Aorta (tissue), 5 donors: Measurements from ENCODE around the gene KATNA1. TPM values are rescaled to one million over a fixed set of nuclear protein-coding genes. Genes with fewer than 3 reads are reported as not detected.

ENCODE experiments used
- ATAC-seq: fragments of 200-7000 bp; cut with Tn5 transposase; one replicate; pipeline ENCODE4 v1.9.1; 2022; ENCODE audit warnings: moderate library complexity; ENCODE audit not compliant: low FRiP score
- DNase-seq, 2 donors: peaks; one replicate each; pipeline ENCODE4 v3.0.0-alpha.2; 2020
- H3K27ac ChIP-seq, 2 donors: one replicate each; pipeline ENCODE4 v1.5.1; 2013; ENCODE audit warnings: low read length in 2 of 2, mild to moderate bottlenecking in 2 of 2, moderate library complexity in 2 of 2, control low read depth in 1 of 2, inconsistent platforms in 1 of 2, low read depth in 1 of 2
- H3K27me3 ChIP-seq, 2 donors: one replicate each; pipeline ENCODE4 v1.6.1; 2013; ENCODE audit warnings: control low read depth in 1 of 2, low read length in 1 of 2, mild to moderate bottlenecking in 1 of 2, moderate library complexity in 1 of 2; ENCODE audit not compliant: insufficient read depth in 2 of 2, control insufficient read depth in 1 of 2
- H3K36me3 ChIP-seq, 2 donors: one replicate each; pipeline ENCODE4 v1.6.1; 2013; ENCODE audit warnings: control low read depth in 1 of 2, low read length in 1 of 2, mild to moderate bottlenecking in 1 of 2; ENCODE audit not compliant: insufficient read depth in 2 of 2, control insufficient read depth in 1 of 2
- H3K4me1 ChIP-seq, 2 donors: one replicate each; pipeline ENCODE4 v1.6.1; 2013; ENCODE audit warnings: low read length in 2 of 2, control low read depth in 1 of 2, mild to moderate bottlenecking in 1 of 2, moderate library complexity in 1 of 2; ENCODE audit not compliant: insufficient read depth in 2 of 2, control insufficient read depth in 1 of 2
- H3K4me3 ChIP-seq, 2 donors: one replicate each; pipeline ENCODE4 v1.5.1; 2013; ENCODE audit warnings: low read length in 2 of 2, control low read depth in 1 of 2, mild to moderate bottlenecking in 1 of 2
- H3K9me3 ChIP-seq: one replicate; pipeline ENCODE4 v1.6.1; 2013; ENCODE audit warnings: mild to moderate bottlenecking, low read length; ENCODE audit not compliant: control insufficient read depth
- WGBS, 2 donors: extraction: QIAGEN DNeasy Blood & Tissue Kit; methylation state at CpG; one replicate each; pipeline ENCODE4 v1.1.7; 2013; 5-methylcytosine and 5-hydroxymethylcytosine counted together
- intact Hi-C, 2 donors: fragments of 100-400 bp; cut with DNase I; formaldehyde crosslinking; loops; one replicate each; pipeline versions ENCODE4 v1.14.2 to v1.15.0; 2022
- polyA plus RNA-seq, 2 donors: library from polyadenylated mRNA; stranded (reverse); fragments of 200-250 nt; gene quantifications; one replicate each; pipeline ENCODE4 v1.2.3, GENCODE V29; 2013
- total RNA-seq, 2 donors: library from RNA; stranded (reverse); fragmentation: NEBNext Ultra II Directional; extraction: Animal tissue kit (Norgen Biotek cat#: 25700); gene quantifications; one replicate each; pipeline ENCODE4 v1.2.1, GENCODE V29; 2021
- donor health status: healthy with polysubstance abuse.
- donor health status: Bipolar disorder and iron deficiency.
- donor health status: DM: no; HTN: no; CAD: no.
- donor health status: DM: no; HTN: no; CAD: no.
- donor health status: DM: yes; HTN: yes; CAD: no.

Gene KATNA1
- total and polyA plus RNA-seq, 4 donors: 15.9 to 19.8 (median 17.5) TPM

- Histone ChIP-seq H3K4me1 (no peaks in the 10 kb centered on the region), H3K27me3 (no peaks in the 10 kb centered on the region), H3K9me3 (no peaks in the 10 kb centered on the region), H3K36me3 (peaks cover 0 to under 1% of the 10 kb centered on the region in 2 donors), H3K27ac (no peak overlapping the region), H3K4me3 (no peak overlapping the region)
- DNase-seq (no peak), ATAC-seq (no peak)
- WGBS, 2 donors: 97 to 100% methylated on average over 1 of the region's 1 CpG
- intact Hi-C loops: no loop called here
Observed at GRCh38 chr6:149634315-149634714, 14.2 kb downstream of the KATNA1 start.

- intact Hi-C loops: no loop called here
- Histone ChIP-seq H3K4me3 (no peak overlapping the region), H3K36me3 (peaks cover 3 to 4% of the 10 kb centered on the region in 2 donors), H3K27ac (no peak overlapping the region), H3K27me3 (no peaks in the 10 kb centered on the region), H3K4me1 (no peaks in the 10 kb centered on the region), H3K9me3 (no peaks in the 10 kb centered on the region)
- 94 to 98% methylated on average over 4 of the region's 4 CpGs for WGBS, 2 donors
- no peak for DNase-seq
- no peak for ATAC-seq
Observed at GRCh38 chr6:149628875-149629510, 19.5 kb downstream of the KATNA1 start.

GRCh38 chr6:149627672-149628071, 20.8 kb downstream of the KATNA1 start:
- no peak for DNase-seq
- Histone ChIP-seq H3K27ac (no peak overlapping the region), H3K27me3 (no peaks in the 10 kb centered on the region), H3K36me3 (peaks cover 3 to 4% of the 10 kb centered on the region in 2 donors), H3K4me1 (no peaks in the 10 kb centered on the region), H3K9me3 (no peaks in the 10 kb centered on the region), H3K4me3 (no peak overlapping the region)
- no peak for ATAC-seq
- intact Hi-C loops: no loop called here

GRCh38 chr6:149615805-149616204, 32.7 kb downstream of the KATNA1 start:
- WGBS, 2 donors: 54 to 61% methylated on average over 5 of the region's 5 CpGs

GRCh38 chr6:149614337-149614736, 34.2 kb downstream of the KATNA1 start:
- no peak for DNase-seq
- intact Hi-C loops: no loop called here
- Histone ChIP-seq H3K27me3 (no peaks in the 10 kb centered on the region), H3K4me3 (no peak overlapping the region), H3K36me3 (peaks cover 0 to 2% of the 10 kb centered on the region in 2 donors), H3K27ac (no peak overlapping the region), H3K9me3 (no peaks in the 10 kb centered on the region), H3K4me1 (no peaks in the 10 kb centered on the region)
- ATAC-seq: no peak
- 91% methylated on average over 4 of the region's 4 CpGs for WGBS, 2 donors

More at GRCh38 chr6:149615805-149616204, 32.7 kb downstream of the KATNA1 start:
- Histone ChIP-seq H3K9me3 (no peaks in the 10 kb centered on the region), H3K27ac (no peak overlapping the region), H3K4me1 (no peaks in the 10 kb centered on the region), H3K36me3 (peaks cover under 1 to 2% of the 10 kb centered on the region in 2 donors), H3K27me3 (no peaks in the 10 kb centered on the region), H3K4me3 (no peak overlapping the region)
- ATAC-seq (no peak), DNase-seq (no peak)
- intact Hi-C loops: no loop called here

- intact Hi-C loops: no loop called here
- no peaks in the 10 kb centered on the region for H3K9me3 ChIP-seq
- H3K36me3 ChIP-seq: peaks cover 0 to under 1% of the 10 kb centered on the region in 2 donors
- H3K4me3 ChIP-seq: no peak overlapping the region
- no peak for ATAC-seq
- H3K27me3 ChIP-seq: no peaks in the 10 kb centered on the region
- no peaks in the 10 kb centered on the region for H3K4me1 ChIP-seq
- H3K27ac ChIP-seq: no peak overlapping the region
- WGBS, 2 donors: 92 to 95% methylated on average over 7 of the region's 7 CpGs
- no peak for DNase-seq
Observed at GRCh38 chr6:149608381-149608982, 40.0 kb downstream of the KATNA1 start.

GRCh38 chr6:149600508-149600907, 48.0 kb downstream of the KATNA1 start:
- ATAC-seq: no peak
- Histone ChIP-seq H3K36me3 (peaks cover 3 to 4% of the 10 kb centered on the region in 2 donors), H3K27me3 (no peaks in the 10 kb centered on the region), H3K4me3 (no peak overlapping the region), H3K4me1 (no peaks in the 10 kb centered on the region), H3K27ac (no peak overlapping the region), H3K9me3 (no peaks in the 10 kb centered on the region)
- intact Hi-C loops: no loop called here
- 96 to 98% methylated on average over 4 of the region's 4 CpGs for WGBS, 2 donors
- DNase-seq: no peak

- WGBS, 2 donors: 97 to 100% methylated on average over 1 of the region's 1 CpG
Observed at GRCh38 chr6:149593408-149593807, 55.1 kb downstream of the KATNA1 start.

GRCh38 chr6:149592983-149593382, 55.5 kb downstream of the KATNA1 start:
- DNase-seq (no peak), ATAC-seq (no peak)
- H3K4me3 ChIP-seq: no peak overlapping the region
- 94% methylated on average over 2 of the region's 2 CpGs for WGBS, 2 donors
- no peaks in the 10 kb centered on the region for H3K27me3 ChIP-seq
- intact Hi-C loops: no loop called here
- no peak overlapping the region for H3K27ac ChIP-seq
- H3K4me1 ChIP-seq: no peaks in the 10 kb centered on the region
- H3K36me3 ChIP-seq: peaks cover 0 to 4% of the 10 kb centered on the region in 2 donors
- no peaks in the 10 kb centered on the region for H3K9me3 ChIP-seq

More at GRCh38 chr6:149593408-149593807, 55.1 kb downstream of the KATNA1 start:
- DNase-seq (no peak), ATAC-seq (no peak)
- H3K4me3 ChIP-seq: no peak overlapping the region
- H3K27me3 ChIP-seq: no peaks in the 10 kb centered on the region
- H3K36me3 ChIP-seq: peaks cover 0 to 4% of the 10 kb centered on the region in 2 donors
- no peak overlapping the region for H3K27ac ChIP-seq
- intact Hi-C loops: no loop called here
- H3K4me1 ChIP-seq: no peaks in the 10 kb centered on the region
- H3K9me3 ChIP-seq: no peaks in the 10 kb centered on the region
